Stimulated activated effector memory CD8-positive, alpha-beta T cell treated with anti-CD3 and anti-CD28 coated beads, Interleukin-12 subunit alpha, Interleukin-12 subunit beta, amount 100 ng/mL, for 72 hours (primary cell): ENCODE results near the gene SEMA3E.
"Not testable (repeated sequence)": the region's sequence is repeated elsewhere in the genome, so short reads cannot be mapped to it uniquely, and the experiment has no call there.

Source experiments
- ATAC-seq: fragments of 150-1000 bp; cut with Tn5 transposase; 2 replicates; pipeline ENCODE4 v1.10.0; 2021
- DNase-seq, 2 donors: peaks; one replicate each; pipeline ENCODE4 v3.0.0; 2021 to 2022; ENCODE audit warnings: low spot score in 2 of 2
- H3K27ac Mint-ChIP-seq: one replicate; pipeline ENCODE4 v1.8.0; 2022; ENCODE audit warnings: mild to moderate bottlenecking, mixed read lengths
- H3K36me3 Mint-ChIP-seq: one replicate; pipeline ENCODE4 v1.8.0; 2022; ENCODE audit warnings: mild to moderate bottlenecking, mixed read lengths
- H3K4me1 Mint-ChIP-seq: one replicate; pipeline ENCODE4 v1.8.0; 2022; ENCODE audit warnings: mixed read lengths
- H3K4me3 Mint-ChIP-seq: one replicate; pipeline ENCODE4 v1.8.0; 2022; ENCODE audit warnings: mild to moderate bottlenecking, mixed read lengths
- H3K9me3 Mint-ChIP-seq: one replicate; pipeline ENCODE4 v1.8.0; 2022; ENCODE audit warnings: mixed read lengths

SEMA3E gene

DNA sequence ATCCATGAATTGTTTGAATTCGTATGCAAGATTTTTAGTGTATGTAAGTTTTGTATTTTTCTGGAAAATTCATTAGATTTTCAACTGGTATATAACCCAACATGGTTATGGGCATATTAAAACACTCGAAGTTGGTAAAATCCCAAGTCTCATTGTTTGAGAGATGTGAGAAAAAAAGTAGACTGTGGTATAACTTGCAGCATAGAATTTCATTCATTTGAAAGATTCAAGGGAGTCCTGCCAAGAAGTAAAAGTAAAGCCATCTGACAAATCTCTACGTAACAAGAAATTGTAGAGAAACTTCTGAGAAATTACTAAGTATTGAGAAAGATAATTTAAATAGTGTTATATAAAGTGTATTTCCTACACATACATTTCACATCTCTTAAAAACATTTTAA is 40.2 kb downstream of the SEMA3E start:
- DNase-seq (no peak), ATAC-seq (no peak)
- Mint-ChIP-seq H3K27ac (no peak overlapping the region), H3K4me1 (no peaks in the 10 kb centered on the region), H3K36me3 (no peaks in the 10 kb centered on the region), H3K9me3 (peaks cover 13% of the 10 kb centered on the region), H3K4me3 (no peak overlapping the region)

DNA sequence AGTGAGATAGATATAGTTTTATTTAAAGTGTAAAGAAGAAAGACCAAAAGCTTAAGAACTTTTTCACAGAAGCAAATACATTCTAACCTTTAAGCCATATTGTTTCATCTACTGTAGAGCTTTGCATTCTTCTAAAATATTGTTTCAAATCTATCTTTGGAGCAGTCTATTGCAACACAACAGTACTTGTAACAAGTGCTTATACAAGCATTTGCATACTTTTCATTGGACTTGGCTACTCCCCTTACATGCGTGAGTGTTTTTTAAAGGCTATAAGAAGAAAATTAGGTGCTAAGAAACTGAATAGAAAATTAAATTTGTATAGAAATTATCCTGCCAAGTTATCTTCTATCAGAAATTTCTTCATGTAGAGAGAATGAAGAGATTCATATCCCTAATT is 45.3 kb downstream of the SEMA3E start:
- Mint-ChIP-seq H3K4me3 (no peak overlapping the region), H3K36me3 (no peaks in the 10 kb centered on the region), H3K27ac (no peak overlapping the region), H3K4me1 (no peaks in the 10 kb centered on the region), H3K9me3 (peaks cover 16% of the 10 kb centered on the region)
- no peak for DNase-seq
- no peak for ATAC-seq

DNA sequence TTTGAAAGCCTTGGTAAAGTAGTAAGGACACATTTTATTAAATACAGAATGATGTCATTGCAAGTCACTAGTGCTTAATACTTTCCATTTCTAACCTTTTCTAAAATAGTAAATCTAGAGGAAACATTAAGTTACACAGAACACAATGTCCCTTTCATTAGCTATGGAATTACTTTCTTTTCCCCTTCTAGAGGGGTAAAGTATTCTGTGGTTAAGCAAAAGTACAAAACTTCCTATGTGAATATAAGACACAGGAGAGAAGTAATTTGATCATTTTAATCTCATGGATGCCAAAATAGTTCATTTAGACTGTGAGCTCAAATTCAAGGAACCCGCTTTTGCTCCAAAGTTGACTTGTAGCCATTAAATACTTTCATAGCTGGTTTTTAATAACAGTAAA is 49.8 kb downstream of the SEMA3E start:
- no peaks in the 10 kb centered on the region for H3K36me3 Mint-ChIP-seq
- no peak overlapping the region for H3K27ac Mint-ChIP-seq
- no peak for ATAC-seq
- H3K4me3 Mint-ChIP-seq: no peak overlapping the region
- peaks cover 22% of the 10 kb centered on the region for H3K9me3 Mint-ChIP-seq
- H3K4me1 Mint-ChIP-seq: no peaks in the 10 kb centered on the region
- DNase-seq: no peak

DNA sequence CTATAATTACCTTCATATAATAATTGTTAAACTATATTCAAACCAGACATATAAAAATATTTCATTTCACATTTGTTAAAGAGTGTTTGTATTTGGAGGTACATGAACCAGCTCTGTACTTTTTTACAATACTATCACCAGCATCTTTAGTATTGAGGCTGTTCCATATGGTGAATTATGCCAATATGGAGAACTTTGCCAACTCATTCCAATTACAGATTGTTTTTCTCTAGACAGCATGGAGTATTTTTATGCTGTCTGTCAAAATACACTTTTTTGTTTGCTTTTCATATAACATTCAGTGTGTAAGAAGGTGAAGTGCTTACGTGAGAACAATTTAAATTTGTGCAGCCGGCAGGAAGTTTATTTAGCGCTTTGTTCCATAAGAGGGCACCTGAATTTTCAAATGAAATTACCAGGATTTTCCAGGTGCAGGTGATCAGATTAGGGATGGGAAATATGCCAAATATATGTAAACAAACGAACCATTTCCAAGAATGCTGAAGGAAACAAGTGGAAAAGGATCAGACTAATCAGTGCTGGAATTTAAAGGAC is 54.9 kb downstream of the SEMA3E start:
- no peak overlapping the region for H3K27ac Mint-ChIP-seq
- H3K4me3 Mint-ChIP-seq: no peak overlapping the region
- H3K9me3 Mint-ChIP-seq: peaks cover 17% of the 10 kb centered on the region
- no peaks in the 10 kb centered on the region for H3K4me1 Mint-ChIP-seq
- DNase-seq: no peak
- no peak for ATAC-seq
- no peaks in the 10 kb centered on the region for H3K36me3 Mint-ChIP-seq

DNA sequence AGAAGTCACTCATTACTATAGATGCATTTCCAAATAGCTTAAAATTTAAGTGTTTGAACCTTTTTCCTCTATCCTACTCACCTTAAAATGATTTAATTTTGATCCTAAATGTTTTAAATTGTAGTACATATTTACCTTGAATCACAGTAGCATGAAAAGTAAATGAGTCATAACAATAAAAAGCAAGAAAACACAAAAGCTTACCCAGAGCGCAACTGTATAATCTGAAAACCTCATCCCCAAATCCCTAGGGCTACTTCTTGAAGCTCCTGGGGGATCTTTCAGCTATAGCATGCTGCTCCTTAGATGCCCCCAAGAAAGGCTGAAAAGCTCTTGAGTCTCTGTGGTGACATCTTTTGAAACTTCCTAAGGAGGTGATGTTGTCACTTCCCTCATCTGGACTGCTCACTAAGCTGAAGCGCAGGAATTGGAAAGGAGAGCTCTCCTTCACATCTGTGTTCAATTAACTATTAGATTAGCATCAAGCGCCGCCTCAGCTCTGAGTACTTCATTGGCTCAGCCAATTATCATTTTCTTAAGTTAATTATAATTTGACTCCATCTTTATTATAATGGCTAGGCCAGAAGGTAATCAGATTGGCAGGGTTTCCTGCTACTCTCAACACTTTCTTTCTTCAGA is 60.2 kb downstream of the SEMA3E start:
- Mint-ChIP-seq H3K36me3 (no peaks in the 10 kb centered on the region), H3K4me3 (no peak overlapping the region)

DNA sequence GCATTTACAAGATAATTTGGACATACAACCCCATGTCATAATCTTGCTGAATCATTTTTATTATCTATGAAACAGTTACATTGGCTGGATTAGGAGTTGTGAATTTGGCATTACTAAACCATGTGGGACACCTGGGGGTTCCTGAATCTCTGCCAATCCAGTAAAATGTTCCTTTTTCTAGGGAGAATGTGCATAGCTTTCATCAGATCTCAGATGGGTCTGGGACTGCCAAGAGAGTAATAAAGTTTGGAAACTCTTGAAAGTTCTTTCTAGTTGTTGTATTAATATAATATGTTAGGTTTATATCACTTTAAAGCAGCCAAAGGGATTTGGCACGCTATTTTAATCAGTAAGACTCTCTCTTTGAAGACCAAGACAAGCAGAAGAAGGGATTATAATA is 62.7 kb downstream of the SEMA3E start:
- Mint-ChIP-seq H3K9me3 (peaks cover 9% of the 10 kb centered on the region), H3K36me3 (no peaks in the 10 kb centered on the region), H3K4me1 (no peaks in the 10 kb centered on the region), H3K4me3 (no peak overlapping the region), H3K27ac (no peak overlapping the region)
- ATAC-seq (no peak), DNase-seq (no peak)

More for the DNA sequence above, 60.2 kb downstream of the SEMA3E start:
- Mint-ChIP-seq H3K27ac (no peak overlapping the region), H3K4me1 (no peaks in the 10 kb centered on the region), H3K9me3 (peaks cover 15% of the 10 kb centered on the region)
- ATAC-seq: no peak
- DNase-seq: no peak

DNA sequence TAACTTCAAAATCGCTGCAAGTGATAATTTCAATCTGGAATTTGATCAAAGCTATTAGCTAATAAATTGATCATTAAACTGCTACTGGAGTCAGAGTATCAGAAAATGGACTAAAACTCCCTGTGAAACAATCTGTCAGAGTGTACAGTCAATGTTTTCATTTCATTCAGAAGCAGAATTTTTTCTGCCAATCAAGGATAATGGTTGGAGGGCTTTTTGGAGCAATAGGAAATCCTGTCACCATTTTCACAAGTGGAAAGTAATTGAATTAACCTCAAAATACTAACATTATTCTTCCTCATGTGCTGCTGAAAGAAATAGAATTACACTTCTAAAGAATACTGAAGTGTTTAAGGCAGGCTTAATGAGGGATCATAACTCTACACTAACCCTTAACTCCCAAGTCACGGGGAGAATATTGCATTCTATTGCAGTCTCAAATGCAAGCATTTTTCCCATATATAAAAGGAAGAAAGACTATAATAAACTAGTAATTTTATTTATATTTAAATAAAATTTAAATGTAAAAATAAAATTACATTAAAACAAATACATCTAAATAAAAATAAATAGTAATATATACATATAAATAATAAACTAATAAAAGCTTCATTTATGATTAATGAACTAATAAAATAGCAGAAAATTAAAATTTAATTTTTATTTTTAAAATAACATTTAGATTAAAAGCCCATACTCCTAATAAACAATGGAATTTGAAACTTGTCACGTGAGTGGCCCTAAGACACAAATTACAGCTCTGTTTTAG is 67.1 kb downstream of the SEMA3E start:
- Mint-ChIP-seq H3K4me3 (no peak overlapping the region), H3K4me1 (no peaks in the 10 kb centered on the region), H3K27ac (no peak overlapping the region), H3K36me3 (no peaks in the 10 kb centered on the region), H3K9me3 (peaks cover 18% of the 10 kb centered on the region)
- DNase-seq: no peak
- ATAC-seq: no peak

DNA sequence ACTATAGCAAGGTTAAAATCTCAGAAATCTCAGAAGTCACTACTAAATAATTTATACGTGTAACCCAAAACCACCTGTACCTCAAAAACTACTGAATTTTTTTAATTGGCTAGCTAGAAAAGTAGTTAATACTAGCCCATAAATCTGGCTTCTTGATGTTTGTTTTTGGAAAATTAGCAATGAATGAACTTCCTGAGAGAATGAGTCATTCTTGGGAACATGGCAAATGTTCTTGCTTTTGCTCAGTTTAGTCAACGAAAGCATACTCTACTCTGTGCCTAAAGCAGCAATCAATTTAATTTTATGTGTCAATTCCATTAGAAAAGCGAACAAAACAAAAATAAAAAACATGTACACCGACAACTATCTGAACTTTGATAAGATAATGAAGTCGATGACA is 69.2 kb downstream of the SEMA3E start:
- no peaks in the 10 kb centered on the region for H3K4me1 Mint-ChIP-seq
- no peaks in the 10 kb centered on the region for H3K36me3 Mint-ChIP-seq
- peaks cover 13% of the 10 kb centered on the region for H3K9me3 Mint-ChIP-seq
- no peak overlapping the region for H3K4me3 Mint-ChIP-seq
- ATAC-seq: no peak
- H3K27ac Mint-ChIP-seq: no peak overlapping the region
- DNase-seq: no peak

DNA sequence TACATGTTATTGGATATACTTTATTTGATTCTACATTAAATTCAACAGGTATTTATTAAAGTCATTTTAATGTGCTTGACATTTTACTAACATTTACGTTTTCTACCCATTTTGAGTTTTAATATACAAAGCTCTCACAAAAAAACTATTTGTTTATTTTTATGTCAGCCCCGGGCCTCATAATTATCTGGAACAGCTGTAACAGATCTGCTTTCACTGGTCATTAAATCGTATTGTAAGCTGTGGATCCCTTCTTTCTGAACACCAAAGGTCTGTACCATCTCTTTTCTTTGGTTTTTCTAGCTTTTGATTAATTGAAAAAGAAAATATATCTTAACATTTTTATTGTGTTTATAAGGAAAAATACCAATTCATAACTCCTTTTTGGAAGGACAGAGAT is 73.5 kb downstream of the SEMA3E start:
- Mint-ChIP-seq H3K4me1 (no peaks in the 10 kb centered on the region), H3K4me3 (no peak overlapping the region), H3K36me3 (no peaks in the 10 kb centered on the region), H3K9me3 (peaks cover 17% of the 10 kb centered on the region), H3K27ac (no peak overlapping the region)
- DNase-seq: no peak
- ATAC-seq: no peak

DNA sequence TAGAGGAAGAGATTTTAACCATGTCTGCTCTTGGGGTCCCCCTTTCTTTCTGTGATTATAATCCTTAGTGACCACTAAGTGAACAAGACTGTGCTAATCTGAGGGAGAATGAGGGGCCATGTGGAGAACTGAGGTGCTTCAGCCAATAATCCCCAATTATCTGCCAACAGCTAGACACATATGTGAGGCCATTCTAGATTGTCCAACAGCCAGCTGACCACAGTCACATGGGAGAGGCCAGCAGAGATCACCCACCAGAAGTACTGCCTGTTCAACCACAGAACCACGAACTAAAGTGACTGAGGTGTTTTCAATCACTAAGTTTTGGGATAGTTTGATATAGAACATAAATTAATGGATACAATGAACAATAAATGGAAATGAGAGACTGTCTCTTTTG is 74.3 kb downstream of the SEMA3E start:
- no peaks in the 10 kb centered on the region for H3K36me3 Mint-ChIP-seq
- no peak overlapping the region for H3K4me3 Mint-ChIP-seq
- no peak for ATAC-seq
- DNase-seq: no peak
- H3K27ac Mint-ChIP-seq: no peak overlapping the region
- no peaks in the 10 kb centered on the region for H3K4me1 Mint-ChIP-seq
- peaks cover 17% of the 10 kb centered on the region for H3K9me3 Mint-ChIP-seq

DNA sequence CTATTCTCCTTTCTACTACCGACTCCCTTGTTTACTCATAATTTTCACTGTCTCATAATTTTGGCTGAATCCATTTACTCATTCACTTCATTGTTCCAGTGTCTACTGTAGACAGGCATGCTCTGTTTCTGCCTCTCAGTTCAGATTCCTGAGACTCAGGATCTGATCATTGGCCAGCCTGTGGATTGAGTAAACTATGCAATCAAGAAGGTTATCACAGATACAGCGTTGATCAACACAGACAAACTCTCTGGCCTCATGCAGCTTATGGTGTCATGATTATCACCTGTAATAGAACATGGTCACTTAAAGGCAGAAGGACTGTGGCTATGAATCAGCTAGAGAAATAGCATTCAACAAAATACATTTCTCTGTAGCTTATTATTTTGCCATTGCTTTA is 86.0 kb downstream of the SEMA3E start:
- DNase-seq (no peak), ATAC-seq (no peak)
- no peaks in the 10 kb centered on the region for H3K4me1 Mint-ChIP-seq
- peaks cover 18% of the 10 kb centered on the region for H3K9me3 Mint-ChIP-seq
- no peaks in the 10 kb centered on the region for H3K36me3 Mint-ChIP-seq
- H3K4me3 Mint-ChIP-seq: no peak overlapping the region
- H3K27ac Mint-ChIP-seq: no peak overlapping the region

DNA sequence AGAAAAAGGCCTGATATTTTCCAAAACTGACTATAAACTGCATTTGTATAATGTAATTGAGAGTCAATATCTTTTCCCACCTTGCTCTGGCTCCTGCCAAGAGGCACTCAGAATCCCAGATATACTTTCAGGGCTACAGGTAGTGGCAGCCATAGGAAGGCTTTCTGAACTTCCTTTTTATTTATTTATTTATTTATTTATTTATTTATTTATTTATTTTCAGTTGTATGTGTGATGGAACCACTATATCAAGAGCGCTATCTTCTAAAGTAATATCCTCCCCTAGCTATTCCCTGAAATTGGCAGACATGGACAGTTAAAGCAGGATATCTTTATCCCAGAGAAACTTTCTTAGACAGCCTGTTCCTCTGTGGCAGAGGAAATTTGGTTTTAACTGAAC is 86.7 kb downstream of the SEMA3E start:
- Mint-ChIP-seq H3K4me1 (no peaks in the 10 kb centered on the region), H3K27ac (no peak overlapping the region), H3K9me3 (peaks cover 18% of the 10 kb centered on the region), H3K4me3 (no peak overlapping the region), H3K36me3 (no peaks in the 10 kb centered on the region)
- no peak for DNase-seq
- ATAC-seq: no peak

DNA sequence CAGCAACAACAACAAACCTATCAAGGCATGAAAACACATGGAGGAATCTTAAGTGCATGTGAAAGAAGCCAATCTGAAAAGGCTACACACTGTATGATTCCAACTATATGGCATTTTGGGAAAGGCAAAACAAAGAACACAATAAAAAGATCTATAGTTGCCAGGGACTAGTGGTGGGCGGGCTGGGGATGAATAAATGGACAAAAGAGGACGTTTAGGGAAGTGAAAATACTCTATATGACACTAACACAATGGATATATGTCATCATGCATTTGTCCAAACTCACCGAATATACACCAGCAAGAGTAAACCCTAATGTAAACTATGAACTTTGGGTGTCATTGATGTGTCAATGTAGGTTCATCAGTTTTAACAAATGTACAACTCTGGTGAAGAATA is 89.1 kb downstream of the SEMA3E start:
- no peaks in the 10 kb centered on the region for H3K36me3 Mint-ChIP-seq
- ATAC-seq: no peak
- H3K4me3 Mint-ChIP-seq: no peak overlapping the region

DNA sequence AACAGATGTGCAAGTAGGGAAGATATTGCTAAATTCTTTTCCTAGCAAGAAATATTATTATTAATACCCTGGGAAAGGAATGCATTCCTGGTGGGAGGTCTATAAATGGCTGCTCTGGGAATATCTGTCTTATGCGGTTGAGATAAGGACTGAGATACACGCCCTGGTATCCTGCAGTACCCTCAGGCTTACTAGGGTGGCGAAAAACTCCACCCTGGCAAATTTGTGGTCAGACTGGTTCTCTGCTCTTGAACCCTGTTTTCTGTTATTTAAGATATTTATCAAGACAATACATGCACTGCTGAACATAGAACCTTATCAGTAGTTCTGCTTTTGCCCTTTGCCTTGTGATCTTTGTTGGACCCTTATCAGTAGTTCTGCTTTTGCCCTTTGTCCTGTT is 96.4 kb downstream of the SEMA3E start:
- H3K4me3 Mint-ChIP-seq, H3K27ac Mint-ChIP-seq, ATAC-seq, H3K4me1 Mint-ChIP-seq, DNase-seq, H3K36me3 Mint-ChIP-seq: not testable (repeated sequence)
- H3K9me3 Mint-ChIP-seq: peaks cover 18% of the 10 kb centered on the region

More for the DNA sequence above, 89.1 kb downstream of the SEMA3E start:
- H3K4me1 Mint-ChIP-seq: no peaks in the 10 kb centered on the region
- H3K9me3 Mint-ChIP-seq: peaks cover 11% of the 10 kb centered on the region
- H3K27ac Mint-ChIP-seq: no peak overlapping the region
- DNase-seq: no peak

DNA sequence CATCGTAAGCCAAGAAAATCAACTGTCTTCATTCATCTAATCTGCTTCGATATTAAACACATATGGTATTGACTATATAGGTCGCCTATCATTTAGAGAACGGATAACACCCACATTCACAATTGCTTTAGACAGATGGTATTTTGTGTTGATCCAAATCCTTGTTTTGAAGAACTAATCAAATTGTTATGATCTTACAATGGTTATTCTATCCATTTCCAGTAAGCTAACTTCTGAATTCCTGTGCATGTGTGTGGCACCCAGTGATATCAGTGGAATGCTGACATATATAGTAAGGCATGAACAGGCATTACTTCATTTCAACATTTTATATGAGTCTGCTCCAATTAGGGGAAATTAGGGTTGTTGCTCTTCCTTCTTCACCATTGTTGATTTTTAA is 98.8 kb downstream of the SEMA3E start:
- Mint-ChIP-seq H3K9me3 (peaks cover 20% of the 10 kb centered on the region), H3K36me3 (no peaks in the 10 kb centered on the region), H3K27ac (no peak overlapping the region), H3K4me3 (no peak overlapping the region), H3K4me1 (no peaks in the 10 kb centered on the region)
- DNase-seq (no peak), ATAC-seq (no peak)

DNA sequence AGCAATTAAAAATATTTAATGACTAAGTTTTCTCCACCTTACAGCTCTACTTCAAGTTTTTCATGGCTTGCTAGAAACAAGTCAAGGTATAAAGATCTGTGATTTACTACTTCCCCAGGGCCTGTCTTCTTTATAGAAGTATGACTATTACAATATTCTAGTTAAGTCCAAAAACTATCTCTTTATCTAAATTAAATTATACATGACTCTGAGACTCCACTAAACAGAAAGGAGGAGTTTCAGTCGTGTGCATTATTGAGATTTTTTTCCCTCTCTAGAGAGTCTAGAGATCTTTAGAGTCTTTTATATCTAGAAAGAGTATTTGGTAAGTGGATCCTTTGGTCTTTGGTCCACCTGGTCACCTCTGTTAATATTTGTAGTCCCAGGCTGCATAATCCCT is 100.7 kb downstream of the SEMA3E start:
- Mint-ChIP-seq H3K4me1 (no peaks in the 10 kb centered on the region), H3K36me3 (no peaks in the 10 kb centered on the region), H3K9me3 (peaks cover 20% of the 10 kb centered on the region), H3K27ac (no peak overlapping the region), H3K4me3 (no peak overlapping the region)
- ATAC-seq (no peak), DNase-seq (no peak)
